Measurements from ENCODE around the gene DVL2.

DVL2 gene

DNA sequence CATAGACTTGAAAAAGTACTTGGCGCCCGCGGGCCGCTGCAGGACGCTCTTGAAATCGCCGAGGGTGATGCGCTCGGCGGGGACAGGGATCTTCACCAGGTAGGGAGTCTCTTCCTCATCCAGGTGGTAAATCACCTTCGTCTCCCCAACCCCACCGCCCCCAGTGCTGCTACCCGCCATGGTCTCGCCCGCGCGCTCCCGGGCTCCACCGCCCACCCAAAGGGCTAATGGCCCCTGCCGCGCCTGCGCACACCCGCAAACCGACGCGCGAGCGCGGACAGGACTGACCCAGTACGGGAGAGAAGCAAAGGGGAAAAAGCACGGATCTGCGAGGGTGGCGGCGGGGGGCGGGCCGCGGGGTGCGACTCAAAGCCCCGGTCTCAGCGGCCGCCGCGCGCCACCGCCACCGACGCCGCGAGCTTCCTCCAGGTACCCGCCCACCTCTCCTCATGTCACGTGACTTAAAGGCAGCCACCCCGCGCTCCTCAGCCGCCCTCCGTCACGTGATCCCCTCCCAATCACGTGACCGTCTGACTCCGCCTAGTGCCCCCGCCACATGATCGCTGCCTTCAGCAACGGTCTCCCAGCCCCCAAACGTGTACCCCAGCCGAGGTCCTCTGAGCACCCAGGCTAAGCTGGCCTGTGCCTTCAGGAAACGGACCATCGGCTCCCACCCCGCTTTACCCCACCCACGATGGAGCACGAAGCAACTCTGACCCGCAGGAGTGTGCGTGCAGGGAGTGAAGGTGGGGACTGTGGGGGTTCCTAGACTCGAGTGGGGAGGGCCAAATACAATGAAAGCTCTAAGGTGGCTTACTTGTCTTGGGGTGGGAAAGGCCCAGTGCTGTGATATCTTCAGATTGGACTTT lies at the start of gene DVL2:
Gene DVL2, minus strand, starts transcription at position 435 of the 869 bp plus-strand sequence. Its CDS starts 255 bp downstream, at position 180.
- DNase-seq (ENCODE audit: low read depth) = peak; percentile 91

DNA sequence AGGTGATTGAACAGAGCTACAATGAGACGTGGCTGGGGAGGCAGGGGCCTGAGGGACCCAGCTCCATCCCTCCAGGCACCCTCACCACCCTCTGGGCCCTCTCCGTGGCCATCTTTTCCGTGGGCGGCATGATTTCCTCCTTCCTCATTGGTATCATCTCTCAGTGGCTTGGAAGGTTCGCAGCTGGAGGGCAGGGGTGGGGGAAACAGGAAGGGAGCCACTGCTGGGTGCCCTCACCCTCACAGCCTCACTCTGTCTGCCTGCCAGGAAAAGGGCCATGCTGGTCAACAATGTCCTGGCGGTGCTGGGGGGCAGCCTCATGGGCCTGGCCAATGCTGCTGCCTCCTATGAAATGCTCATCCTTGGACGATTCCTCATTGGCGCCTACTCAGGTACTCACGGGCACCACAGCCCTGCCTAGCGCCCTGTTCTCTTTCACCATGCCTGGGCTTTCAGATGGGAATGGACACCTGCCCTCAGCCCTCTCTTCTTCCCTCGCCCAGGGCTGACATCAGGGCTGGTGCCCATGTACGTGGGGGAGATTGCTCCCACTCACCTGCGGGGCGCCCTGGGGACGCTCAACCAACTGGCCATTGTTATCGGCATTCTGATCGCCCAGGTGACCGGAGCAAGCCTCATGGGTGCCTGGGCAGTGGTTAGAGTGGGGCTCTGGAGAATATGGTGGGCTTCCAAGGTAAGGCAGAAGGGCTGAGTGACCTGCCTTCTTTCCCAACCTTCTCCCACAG lies 49.3 kb upstream of the DVL2 start:
- DNase-seq (ENCODE audit: low read depth) = no peak

DNA sequence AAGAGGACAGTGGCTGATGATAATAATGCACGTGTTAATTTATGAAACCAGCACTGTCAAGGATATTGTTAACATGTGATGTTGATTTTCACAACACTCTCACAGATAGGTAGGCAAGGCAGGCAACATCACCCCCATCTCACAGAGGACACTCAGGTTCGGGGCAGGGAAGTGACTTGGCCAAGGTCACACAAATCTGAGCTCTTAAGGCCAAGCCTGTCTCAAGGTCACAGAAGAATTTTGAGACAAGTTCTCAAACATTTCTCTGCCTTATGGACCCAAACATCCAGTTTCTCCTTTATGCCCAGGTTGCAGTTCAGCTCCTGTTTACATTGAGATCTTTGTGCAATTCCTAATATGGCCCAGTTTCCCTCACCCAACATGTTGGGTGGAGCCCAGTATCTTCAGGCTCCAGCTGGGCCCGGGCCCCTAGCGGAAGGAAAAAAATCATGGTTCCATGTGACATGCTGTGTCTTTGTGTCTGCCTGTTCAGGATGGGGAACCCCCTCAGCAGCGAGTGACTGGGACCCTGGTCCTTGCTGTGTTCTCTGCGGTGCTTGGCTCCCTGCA lies 48.5 kb upstream of the DVL2 start:
- no peak for DNase-seq (ENCODE audit: low read depth)

DNA sequence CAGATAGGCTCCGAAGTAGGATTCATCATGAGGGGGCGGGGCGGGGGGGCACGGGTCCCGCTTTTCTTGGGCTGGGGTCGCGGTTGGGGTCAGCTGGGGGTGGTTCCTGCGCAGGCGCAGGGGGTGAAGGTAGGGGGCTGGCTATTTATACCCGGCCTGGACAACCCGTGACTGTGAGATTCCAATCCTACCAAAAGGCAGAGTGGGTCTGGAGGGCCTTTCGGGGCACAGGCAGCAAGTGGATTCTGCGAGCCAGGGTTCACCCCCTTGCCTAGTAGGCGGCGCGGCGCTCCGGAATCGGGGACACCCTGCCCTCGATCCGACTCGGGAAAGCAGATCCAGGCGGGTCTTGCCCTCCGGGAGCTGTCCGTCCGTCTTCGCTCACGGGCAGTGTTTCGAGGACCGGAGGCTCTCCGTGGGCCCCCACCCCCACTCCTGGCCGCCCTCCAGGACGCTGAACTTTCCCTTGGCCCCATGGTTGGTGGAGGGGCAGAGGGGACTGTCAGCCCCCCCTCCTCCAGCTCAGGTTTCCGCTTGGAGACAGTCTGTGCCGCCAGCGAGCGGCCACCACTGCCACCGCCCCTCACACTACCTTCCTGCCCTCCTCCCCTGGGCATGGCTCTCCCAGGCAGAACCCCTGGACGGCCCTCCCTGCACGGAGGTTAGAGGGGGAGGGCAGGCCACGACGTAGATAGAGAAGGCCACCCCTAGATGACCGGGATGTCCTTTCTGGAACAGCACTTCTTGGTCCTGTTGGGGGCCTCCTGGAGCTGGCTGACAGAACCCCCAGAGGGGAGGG lies 47.8 kb upstream of the DVL2 start:
- DNase-seq (ENCODE audit: low read depth) = no peak

DNA sequence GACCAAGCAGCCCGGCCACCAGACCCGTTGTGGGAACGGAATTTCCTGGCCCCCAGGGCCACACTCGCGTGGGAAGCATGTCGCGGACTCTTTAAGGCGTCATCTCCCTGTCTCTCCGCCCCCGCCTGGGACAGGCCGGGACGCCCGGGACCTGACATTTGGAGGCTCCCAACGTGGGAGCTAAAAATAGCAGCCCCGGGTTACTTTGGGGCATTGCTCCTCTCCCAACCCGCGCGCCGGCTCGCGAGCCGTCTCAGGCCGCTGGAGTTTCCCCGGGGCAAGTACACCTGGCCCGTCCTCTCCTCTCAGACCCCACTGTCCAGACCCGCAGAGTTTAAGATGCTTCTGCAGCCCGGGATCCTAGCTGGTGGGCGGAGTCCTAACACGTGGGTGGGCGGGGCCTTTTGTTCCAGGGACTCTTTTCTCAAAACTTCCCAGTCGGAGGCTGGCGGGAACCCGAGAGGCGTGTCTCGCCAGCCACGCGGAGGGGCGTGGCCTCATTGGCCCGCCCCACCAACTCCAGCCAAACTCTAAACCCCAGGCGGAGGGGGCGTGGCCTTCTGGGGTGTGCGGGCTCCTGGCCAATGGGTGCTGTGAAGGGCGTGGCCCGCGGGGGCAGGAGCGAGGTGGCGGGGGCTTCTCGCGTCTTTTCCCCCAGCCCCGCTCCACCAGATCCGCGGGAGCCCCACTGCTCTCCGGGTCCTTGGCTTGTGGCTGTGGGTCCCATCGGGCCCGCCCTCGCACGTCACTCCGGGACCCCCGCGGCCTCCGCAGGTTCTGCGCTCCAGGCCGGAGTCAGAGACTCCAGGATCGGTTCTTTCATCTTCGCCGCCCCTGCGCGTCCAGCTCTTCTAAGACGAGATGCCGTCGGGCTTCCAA lies 47.0 kb upstream of the DVL2 start, which contains the start of gene SLC2A4:
Gene SLC2A4, plus strand, starts transcription at position 645 of the 879 bp plus-strand sequence. Its CDS starts 217 bp downstream, at position 862.
- DNase-seq (ENCODE audit: low read depth) = peak; percentile 89

DNA sequence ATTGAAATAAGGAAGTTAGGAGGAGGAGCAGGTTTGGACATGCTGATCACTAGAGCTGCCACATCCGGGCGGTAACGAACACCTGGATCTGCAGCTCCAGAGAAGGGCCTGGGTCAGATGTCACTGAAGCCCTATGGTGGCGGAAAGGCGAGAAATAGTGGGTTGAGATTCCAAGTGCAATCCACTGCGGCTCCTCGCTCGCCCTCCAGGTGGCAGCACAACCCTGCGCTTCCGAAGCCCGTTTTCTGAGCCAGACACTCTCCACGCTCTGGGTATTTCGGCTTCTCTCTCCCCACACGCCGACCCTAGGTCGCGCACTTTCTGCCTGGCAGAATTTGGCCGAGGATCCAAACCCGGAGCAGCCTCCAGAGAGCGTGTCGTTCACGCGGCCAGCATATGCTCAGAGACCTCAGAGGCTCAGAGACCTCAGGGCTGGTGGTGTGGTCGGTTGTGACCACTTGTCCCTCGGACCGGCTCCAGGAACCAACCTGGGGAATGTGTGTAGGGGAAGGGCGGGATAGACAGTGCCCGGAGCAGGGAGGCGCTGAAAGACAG lies 46.3 kb upstream of the DVL2 start:
- DNase-seq (ENCODE audit: low read depth) = peak; percentile 78

DNA sequence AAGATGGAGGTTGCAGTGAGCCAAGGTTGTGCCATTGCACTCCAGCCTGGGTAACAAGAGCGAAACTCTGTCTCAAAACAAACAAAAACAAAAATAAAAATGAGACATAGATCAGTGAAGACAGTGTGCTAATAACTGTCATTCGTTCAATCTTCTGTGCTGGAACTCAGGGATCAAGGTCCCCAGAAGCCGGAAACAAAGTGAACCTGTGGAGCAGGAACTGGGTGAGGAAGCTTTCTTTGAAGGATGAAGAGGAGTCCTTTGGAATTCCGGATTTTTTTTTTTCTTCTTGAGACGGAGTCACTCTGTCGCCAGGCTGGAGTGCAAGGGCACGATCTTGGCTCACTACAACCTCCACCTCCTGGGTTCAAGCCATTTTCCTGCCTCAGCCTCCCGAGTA lies 45.1 kb upstream of the DVL2 start:
- no peak for DNase-seq (ENCODE audit: low read depth)

DNA sequence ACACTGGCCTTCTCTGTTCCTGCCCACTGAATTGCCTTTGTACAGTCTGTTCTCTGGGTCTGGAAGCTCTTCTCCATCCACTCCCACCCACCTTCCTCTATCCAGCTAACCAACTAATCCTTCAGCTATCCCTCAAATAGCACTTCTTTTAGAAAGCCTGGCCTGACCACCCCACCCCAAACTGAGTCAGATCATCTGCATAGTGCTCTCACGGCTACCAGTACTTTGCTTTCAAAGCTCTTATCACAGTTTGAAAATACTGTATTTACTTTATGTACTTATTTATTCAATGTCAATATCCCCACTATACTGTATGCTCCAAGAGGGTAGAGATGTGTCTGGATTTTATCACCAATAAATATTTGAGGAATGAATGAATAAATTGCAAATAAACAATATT lies 32.5 kb upstream of the DVL2 start:
- DNase-seq (ENCODE audit: low read depth) = no peak

DNA sequence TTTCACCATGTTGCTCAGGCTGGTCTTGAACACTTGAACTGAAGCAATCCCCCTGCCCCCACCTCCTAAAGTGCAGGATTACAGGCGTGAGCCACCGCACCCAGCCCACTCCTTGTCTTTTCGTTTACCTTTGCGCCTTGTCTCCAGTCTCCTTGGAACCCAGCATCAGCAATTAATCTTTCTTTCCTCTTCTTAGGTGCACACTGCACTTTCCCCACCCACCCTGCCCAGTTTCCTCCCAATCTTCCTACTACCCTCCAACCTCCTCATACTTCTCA lies 29.4 kb upstream of the DVL2 start:
- DNase-seq (ENCODE audit: low read depth) = no peak

DNA sequence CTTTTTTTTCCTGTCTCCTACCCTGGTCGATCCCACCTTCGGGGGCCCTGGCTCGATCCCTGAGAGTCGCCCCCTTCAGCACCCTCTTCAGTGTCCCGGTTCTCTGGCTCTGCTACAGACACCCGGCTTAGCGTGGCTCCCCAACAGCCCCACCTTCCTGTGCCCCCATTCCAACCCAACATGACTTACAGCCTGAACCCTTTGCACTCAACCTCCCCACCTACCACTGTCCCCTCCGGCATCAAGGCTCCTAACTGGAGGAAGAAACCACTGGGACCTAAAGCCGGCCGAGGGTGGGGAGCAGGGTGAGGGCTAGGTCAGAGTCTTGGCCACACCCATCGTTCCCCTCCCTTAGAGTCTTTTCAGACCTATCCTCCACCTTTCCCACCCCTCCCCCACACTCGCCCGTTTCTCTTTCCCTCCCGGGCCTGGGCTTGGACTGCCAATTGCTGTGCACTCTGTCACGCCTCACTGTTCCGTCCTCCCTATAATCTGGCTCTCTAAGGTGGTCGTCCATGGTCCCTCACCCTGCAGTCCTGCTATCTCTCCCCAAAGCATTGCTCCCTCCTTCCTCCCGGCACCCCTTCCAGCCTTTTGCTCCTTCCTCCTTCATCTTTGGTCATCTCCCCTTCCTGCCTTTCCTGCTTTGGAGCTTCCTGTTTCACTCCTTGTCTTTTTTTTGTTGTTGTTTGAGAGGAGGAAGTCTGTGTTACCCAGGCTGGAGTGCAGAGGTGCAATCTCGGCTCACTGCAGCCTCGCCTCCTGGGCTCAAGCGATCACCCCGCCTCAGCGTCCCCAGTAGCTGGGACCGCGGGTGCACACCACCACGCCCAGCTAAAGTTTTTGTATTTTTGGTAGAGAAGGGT lies 28.9 kb upstream of the DVL2 start:
- DNase-seq (ENCODE audit: low read depth) = no peak

DNA sequence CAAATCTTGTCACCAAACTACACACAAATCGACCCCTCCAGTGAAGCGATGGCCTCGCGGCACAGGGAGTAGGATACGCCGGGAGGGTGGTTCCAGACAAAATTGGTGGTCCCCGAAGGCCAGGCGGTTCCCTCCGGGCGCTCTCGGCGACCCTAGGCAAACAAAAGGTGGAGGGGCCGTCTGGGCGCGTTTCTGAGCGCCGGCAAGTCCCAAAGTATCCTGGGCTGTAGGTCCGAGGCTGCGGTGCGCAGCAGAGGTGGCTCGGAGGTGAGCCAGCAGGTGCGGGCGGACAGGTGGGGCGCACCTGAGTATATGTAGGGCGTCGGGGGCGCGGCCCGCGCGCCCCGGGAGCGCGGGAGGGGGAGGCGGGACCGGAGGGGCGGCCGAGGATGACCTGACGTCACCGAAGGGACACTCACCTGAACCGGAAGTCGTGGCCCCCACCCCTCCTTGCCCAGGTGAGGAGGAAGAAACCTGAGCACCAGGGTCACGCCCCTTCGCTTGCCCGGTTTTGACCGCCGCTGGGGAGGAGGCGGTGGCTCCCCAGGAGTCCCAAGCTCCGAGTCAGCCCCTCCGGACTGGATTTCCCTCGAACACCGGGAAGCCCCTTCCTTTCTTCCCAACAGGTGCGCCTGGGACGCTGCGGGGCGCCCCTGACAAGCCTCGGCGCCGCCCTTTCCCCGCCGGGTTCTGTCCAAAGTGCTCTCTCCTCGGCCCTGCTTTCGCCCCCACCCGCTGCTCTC lies 28.0 kb upstream of the DVL2 start, which contains the start of gene CLDN7:
Gene CLDN7, minus strand, starts transcription at position 287 of the 743 bp plus-strand sequence. CDS start 435 bp downstream, outside the sequence.
- no peak for DNase-seq (ENCODE audit: low read depth)

DNA sequence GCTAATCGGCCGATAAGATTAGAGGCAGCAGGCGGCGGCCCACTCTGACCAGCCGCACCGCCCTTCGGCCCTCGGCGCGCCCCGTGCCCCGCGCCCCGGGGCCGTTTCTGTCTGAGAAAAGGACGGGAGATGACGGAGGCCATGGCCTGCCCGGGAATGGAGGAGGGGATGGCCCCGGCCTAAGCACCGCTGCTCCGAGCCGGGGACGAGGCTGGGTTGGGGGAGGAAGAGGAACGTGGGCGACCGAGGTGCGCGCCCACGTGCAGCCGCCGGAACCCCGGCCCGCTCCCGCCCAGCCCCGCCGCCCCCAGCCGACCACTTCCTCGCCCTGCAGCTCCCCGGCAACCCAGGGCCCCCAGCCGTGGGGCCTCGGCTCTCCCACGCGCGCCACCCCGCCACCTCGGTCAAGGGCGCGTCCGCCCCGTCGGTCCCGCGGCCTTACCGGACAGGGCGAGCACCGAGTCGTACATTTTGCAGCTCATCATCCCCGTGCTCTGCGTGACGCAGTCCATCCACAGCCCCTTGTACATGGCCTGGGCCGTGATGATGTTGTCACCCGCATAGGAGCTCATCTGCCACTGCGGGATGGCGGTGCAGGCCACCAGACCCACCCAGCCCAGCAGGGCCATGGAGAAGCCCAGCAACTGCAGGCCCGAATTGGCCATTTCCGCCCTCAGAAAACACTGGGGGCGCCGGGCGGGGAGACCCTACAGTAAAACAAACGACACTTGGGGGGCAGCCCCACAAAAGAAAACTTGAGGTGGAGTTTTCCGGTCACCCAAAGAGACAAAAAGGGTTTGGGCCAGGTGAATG lies 27.3 kb upstream of the DVL2 start:
- no peak for DNase-seq (ENCODE audit: low read depth)

DNA sequence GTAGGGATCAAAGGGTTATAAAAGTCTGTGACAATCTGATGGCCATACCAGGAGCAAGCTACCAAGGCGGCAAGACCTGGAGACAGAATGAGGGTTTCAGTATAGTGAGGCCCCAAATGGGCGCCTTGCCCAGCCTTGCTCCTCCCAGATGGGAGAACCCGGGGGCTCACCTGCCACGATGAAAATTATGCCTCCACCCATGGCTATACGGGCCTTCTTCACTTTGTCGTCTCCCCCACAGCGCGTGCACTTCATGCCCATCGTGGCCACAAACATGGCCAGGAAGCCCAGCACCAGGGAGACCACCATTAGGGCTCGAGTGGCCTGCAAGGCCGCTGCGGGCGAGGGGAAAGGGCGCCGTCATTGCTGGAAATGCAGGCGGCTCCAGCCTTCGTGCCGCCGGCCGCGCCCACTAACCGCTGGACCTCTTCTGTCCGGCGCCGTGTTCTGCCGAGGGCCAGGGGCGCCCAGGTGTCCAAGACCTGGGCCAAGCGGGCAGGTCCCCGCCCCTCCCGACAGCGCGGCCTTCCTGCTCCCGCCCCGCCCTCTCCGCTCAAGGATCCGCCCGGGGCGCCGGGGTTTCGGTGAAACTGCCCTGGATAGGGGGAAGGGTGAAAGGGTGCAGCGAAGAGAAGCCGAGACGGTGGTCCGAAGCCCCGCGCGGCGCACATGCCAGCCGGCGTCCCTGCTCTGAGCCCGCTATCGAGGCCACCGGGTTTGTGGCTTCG lies 26.5 kb upstream of the DVL2 start:
- no peak for DNase-seq (ENCODE audit: low read depth)

DNA sequence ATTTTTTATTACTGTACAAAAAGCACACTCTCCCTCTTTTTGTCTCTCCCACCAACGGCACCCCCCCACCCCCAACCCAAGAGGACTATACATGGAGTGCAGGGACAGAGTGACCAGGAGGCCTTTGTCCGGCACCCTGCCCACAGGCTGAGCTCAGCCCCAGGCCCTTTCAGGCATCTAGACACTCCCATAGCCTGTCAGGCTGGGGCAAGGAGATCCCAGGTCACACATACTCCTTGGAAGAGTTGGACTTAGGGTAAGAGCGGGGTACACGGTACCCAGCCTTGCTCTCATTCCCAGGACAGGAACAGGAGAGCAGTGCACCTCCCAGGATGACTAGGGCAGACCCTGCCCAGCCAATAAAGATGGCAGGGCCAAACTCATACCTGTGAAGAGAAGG lies 25.8 kb upstream of the DVL2 start:
- no peak for DNase-seq (ENCODE audit: low read depth)

DNA sequence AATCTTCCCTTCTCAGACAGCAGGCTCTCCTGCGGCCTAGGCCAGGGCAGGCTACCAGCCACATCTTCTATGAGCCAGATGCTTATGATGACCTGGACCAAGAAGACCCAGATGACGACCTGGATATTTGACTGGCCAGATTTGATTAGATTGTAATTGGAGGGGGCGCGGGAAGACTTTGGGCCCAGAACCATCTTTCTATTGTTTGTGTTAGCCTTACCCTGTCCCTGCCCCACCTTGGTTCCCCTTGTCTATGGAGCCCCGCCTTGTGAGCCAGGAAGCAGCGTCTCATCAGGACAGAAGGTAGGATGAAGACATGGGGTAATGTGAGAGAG lies 25.2 kb upstream of the DVL2 start:
- DNase-seq (ENCODE audit: low read depth) = no peak

DNA sequence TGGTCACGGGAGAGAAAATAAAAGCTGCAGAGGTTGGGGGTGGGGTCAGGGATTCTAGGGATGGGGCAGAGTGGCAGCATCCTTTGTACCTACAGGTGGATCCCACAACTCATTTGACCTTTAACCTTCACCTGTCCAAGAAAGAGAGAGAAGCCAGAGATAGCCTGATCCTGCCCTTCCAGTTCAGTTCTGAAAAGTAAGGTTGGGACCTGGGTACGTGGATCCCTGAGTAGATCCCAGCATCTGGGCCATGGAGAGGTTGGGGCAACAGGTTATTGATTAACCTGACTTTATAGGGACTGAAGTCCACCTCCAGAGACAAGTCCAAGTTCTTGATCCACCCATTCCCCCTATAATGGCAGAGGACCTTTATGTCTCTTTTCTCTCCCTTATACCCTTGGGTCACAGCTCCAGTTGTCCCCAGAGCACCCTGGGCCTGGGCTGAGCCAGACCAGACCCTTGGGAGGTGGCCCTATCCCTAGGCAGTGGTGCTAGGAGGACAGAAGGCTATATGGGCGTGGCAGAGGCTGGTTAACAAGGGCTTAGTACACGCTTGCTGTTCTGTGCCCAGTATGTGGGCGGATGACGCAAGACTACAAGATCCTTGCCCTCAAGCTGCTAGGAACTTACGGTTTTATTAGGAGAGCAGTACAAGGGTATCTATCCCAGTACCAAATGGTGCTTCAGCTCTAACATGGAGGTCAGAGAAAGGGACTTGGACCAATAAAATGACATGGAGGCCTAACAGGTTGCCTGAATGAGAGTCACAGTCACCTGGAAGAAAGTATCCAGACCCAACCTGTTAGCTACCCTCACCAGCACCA lies 24.6 kb upstream of the DVL2 start:
- DNase-seq (ENCODE audit: low read depth) = no peak
